Thymus (tissue), 11 donors: Measurements from ENCODE around the gene DHRS2. TPM values are rescaled to one million over a fixed set of nuclear protein-coding genes. Genes with fewer than 3 reads are reported as not detected.

Source experiments
- DNase-seq, 9 donors: peaks; one replicate each; pipeline ENCODE4 v3.0.0-alpha.2; 2013; ENCODE audit warnings: low spot score in 9 of 9, low read depth in 6 of 9, missing footprints in 1 of 9
- H3K27ac ChIP-seq, 2 donors: one replicate each; pipeline ENCODE4 v1.5.1; 2013; ENCODE audit warnings: control low read depth in 1 of 2, low read depth in 1 of 2, low read length in 1 of 2, mild to moderate bottlenecking in 1 of 2, moderate library complexity in 1 of 2
- H3K27me3 ChIP-seq, 2 donors: one replicate each; pipeline ENCODE4 v1.5.1; 2013; ENCODE audit warnings: low read length in 1 of 2; ENCODE audit not compliant: control insufficient read depth in 2 of 2, insufficient read depth in 1 of 2
- H3K36me3 ChIP-seq, 2 donors: one replicate each; pipeline ENCODE4 v1.5.1; 2013; ENCODE audit warnings: low read length in 1 of 2, mild to moderate bottlenecking in 1 of 2, moderate library complexity in 1 of 2; ENCODE audit not compliant: control insufficient read depth in 2 of 2, insufficient read depth in 2 of 2
- H3K4me1 ChIP-seq, 2 donors: one replicate each; pipeline ENCODE4 v1.5.1; 2013; ENCODE audit warnings: low read length in 2 of 2; ENCODE audit not compliant: control insufficient read depth in 2 of 2, insufficient read depth in 2 of 2
- H3K4me3 ChIP-seq, 2 donors: one replicate each; pipeline ENCODE4 v1.5.1; 2013; ENCODE audit warnings: low read length in 2 of 2, control low read depth in 1 of 2, mild to moderate bottlenecking in 1 of 2
- H3K9me3 ChIP-seq, 2 donors: one replicate each; pipeline ENCODE4 v1.5.1; 2013; ENCODE audit warnings: low read length in 1 of 2, mild to moderate bottlenecking in 1 of 2; ENCODE audit not compliant: control insufficient read depth in 2 of 2, insufficient read depth in 1 of 2
- WGBS: extraction: QIAGEN DNeasy Blood & Tissue Kit; methylation state at CpG from one replicate; pipeline ENCODE4 v1.1.7; 2013; 5-methylcytosine and 5-hydroxymethylcytosine counted together
- polyA plus RNA-seq: library from polyadenylated mRNA; stranded (reverse); fragments of 200-250 nt; gene quantifications from one replicate; pipeline ENCODE4 v1.2.3, GENCODE V29; 2013
- total RNA-seq: library from RNA; stranded (reverse); fragments of 120-200 nt; gene quantifications from one replicate; pipeline ENCODE4 v1.2.4, GENCODE V29; 2013
- donor health status: healthy.

Gene DHRS2
- total and polyA plus RNA-seq, 2 donors, result 0.28 to 2.1 TPM

GRCh38 chr14:23650506-23650905 lies 14.3 kb downstream of the DHRS2 start:
- DNase-seq, result no peak
- no peaks in the 10 kb centered on the region for H3K4me1 ChIP-seq
- WGBS, result 91% methylated on average over 3 of the region's 3 CpGs
- H3K27me3 ChIP-seq, result no peaks in the 10 kb centered on the region
- H3K4me3 ChIP-seq, result no peak overlapping the region
- H3K27ac ChIP-seq, result no peak overlapping the region
- H3K9me3 ChIP-seq, result no peaks in the 10 kb centered on the region
- no peaks in the 10 kb centered on the region for H3K36me3 ChIP-seq

- H3K27ac ChIP-seq, result no peak overlapping the region
- no peak for DNase-seq
- WGBS, result 89% methylated on average over 1 of the region's 1 CpG
Observed at GRCh38 chr14:23653051-23653450, 16.9 kb downstream of the DHRS2 start.

GRCh38 chr14:23654231-23654630 lies 18.1 kb downstream of the DHRS2 start:
- Histone ChIP-seq H3K4me3 (no peak overlapping the region), H3K9me3 (no peaks in the 10 kb centered on the region), H3K4me1 (no peaks in the 10 kb centered on the region), H3K27ac (no peak overlapping the region), H3K27me3 (no peaks in the 10 kb centered on the region), H3K36me3 (no peaks in the 10 kb centered on the region)
- WGBS, result 84% methylated on average over 6 of the region's 6 CpGs
- no peak for DNase-seq

More at GRCh38 chr14:23653051-23653450, 16.9 kb downstream of the DHRS2 start:
- no peaks in the 10 kb centered on the region for H3K9me3 ChIP-seq
- no peak overlapping the region for H3K4me3 ChIP-seq
- H3K4me1 ChIP-seq, result no peaks in the 10 kb centered on the region
- no peaks in the 10 kb centered on the region for H3K27me3 ChIP-seq
- no peaks in the 10 kb centered on the region for H3K36me3 ChIP-seq

- no peak overlapping the region for H3K4me3 ChIP-seq
- WGBS, result 81% methylated on average over 10 of the region's 10 CpGs
- no peak overlapping the region for H3K27ac ChIP-seq
- H3K27me3 ChIP-seq, result no peaks in the 10 kb centered on the region
- DNase-seq, result no peak
- no peaks in the 10 kb centered on the region for H3K9me3 ChIP-seq
- H3K36me3 ChIP-seq, result no peaks in the 10 kb centered on the region
- no peaks in the 10 kb centered on the region for H3K4me1 ChIP-seq
Observed at GRCh38 chr14:23657959-23658470, 21.9 kb downstream of the DHRS2 start.

- H3K36me3 ChIP-seq, result no peaks in the 10 kb centered on the region
- H3K27ac ChIP-seq, result no peak overlapping the region
- no peaks in the 10 kb centered on the region for H3K4me1 ChIP-seq
- no peak for DNase-seq
- H3K9me3 ChIP-seq, result no peaks in the 10 kb centered on the region
- H3K4me3 ChIP-seq, result no peak overlapping the region
- WGBS, result 89% methylated on average over 11 of the region's 11 CpGs
- H3K27me3 ChIP-seq, result no peaks in the 10 kb centered on the region
Observed at GRCh38 chr14:23660290-23661226, 24.4 kb downstream of the DHRS2 start.

GRCh38 chr14:23661542-23661941 lies 25.4 kb downstream of the DHRS2 start:
- Histone ChIP-seq H3K27ac (no peak overlapping the region), H3K36me3 (no peaks in the 10 kb centered on the region), H3K4me3 (no peak overlapping the region), H3K9me3 (no peaks in the 10 kb centered on the region), H3K4me1 (no peaks in the 10 kb centered on the region), H3K27me3 (no peaks in the 10 kb centered on the region)
- WGBS, result 93% methylated on average over 5 of the region's 5 CpGs
- DNase-seq, result no peak

GRCh38 chr14:23663127-23663526 lies 27.0 kb downstream of the DHRS2 start:
- Histone ChIP-seq H3K4me1 (no peaks in the 10 kb centered on the region), H3K4me3 (no peak overlapping the region), H3K27ac (no peak overlapping the region), H3K27me3 (peaks cover 0 to 2% of the 10 kb centered on the region in 2 donors), H3K36me3 (no peaks in the 10 kb centered on the region), H3K9me3 (no peaks in the 10 kb centered on the region)
- no peak for DNase-seq
- WGBS, result 97% methylated on average over 2 of the region's 2 CpGs

- peaks cover 0 to 2% of the 10 kb centered on the region in 2 donors for H3K27me3 ChIP-seq
- 86% methylated on average over 5 of the region's 5 CpGs for WGBS
- no peaks in the 10 kb centered on the region for H3K9me3 ChIP-seq
- H3K27ac ChIP-seq, result no peak overlapping the region
- DNase-seq, result no peak
- no peaks in the 10 kb centered on the region for H3K4me1 ChIP-seq
- no peaks in the 10 kb centered on the region for H3K36me3 ChIP-seq
- no peak overlapping the region for H3K4me3 ChIP-seq
Observed at GRCh38 chr14:23663711-23664110, 27.5 kb downstream of the DHRS2 start.

GRCh38 chr14:23664207-23664885 lies 28.2 kb downstream of the DHRS2 start:
- Histone ChIP-seq H3K27me3 (peaks cover 0 to 2% of the 10 kb centered on the region in 2 donors), H3K4me1 (no peaks in the 10 kb centered on the region)

More at GRCh38 chr14:23664207-23664885, 28.2 kb downstream of the DHRS2 start:
- WGBS, result 95% methylated on average over 5 of the region's 5 CpGs
- no peaks in the 10 kb centered on the region for H3K9me3 ChIP-seq
- no peak overlapping the region for H3K27ac ChIP-seq
- DNase-seq, result no peak
- H3K36me3 ChIP-seq, result no peaks in the 10 kb centered on the region
- no peak overlapping the region for H3K4me3 ChIP-seq
